ENCODE measurements around the gene KRTAP22-1. TPM values are rescaled to one million over a fixed set of nuclear protein-coding genes. Genes with fewer than 3 reads are reported as not detected.

Gene KRTAP22-1
- total and polyA plus RNA-seq, 2 of the 8 experiments (the other 6 are each of a cell fraction or from before 2014, with no cell fraction given), result not detected

- CTCF ChIA-PET (ENCODE audit: partially characterized antibody), result no interaction called here
These were observed 19.2 kb downstream of the KRTAP22-1 start for GRCh38 chr21:30620080-30620479.

More at GRCh38 chr21:30620080-30620479, 19.2 kb downstream of the KRTAP22-1 start:
- Histone ChIP-seq H3K27me3 (replicated peaks in 1 of 4; ENCODE audit: control insufficient read depth in 3 of 4, extremely low read depth in 1 of 4, insufficient read depth in 3 of 4, low read length in 3 of 4) (no peaks in the 10 kb centered on the region), H3K4me1 (replicated peaks in 1 of 4; ENCODE audit: control insufficient read depth in 3 of 4, insufficient read depth in 4 of 4, low read length in 3 of 4) (no peaks in the 10 kb centered on the region), H3K23ac (ENCODE audit: insufficient read length) (no peak overlapping the region), H3K4me3 (ENCODE audit: extremely low read depth in 1 of 4, insufficient read depth in 2 of 4, low read depth in 3 of 4, low read length in 4 of 4) (no peak overlapping the region), H3K4me2 (ENCODE audit: insufficient read depth in 1 of 2, low read depth in 2 of 2, low read length in 2 of 2) (no peak overlapping the region), H3K36me3 (ENCODE audit: control insufficient read depth in 2 of 4, insufficient read depth in 4 of 4, low read length in 3 of 4) (no peaks in the 10 kb centered on the region), H3K27ac (ENCODE audit: low read depth, low read length) (no peak overlapping the region), H4K20me1 (replicated peaks in 1 of 2; ENCODE audit: control insufficient read depth in 1 of 2, insufficient read depth in 2 of 2, low read length in 2 of 2) (no peaks in the 10 kb centered on the region), H2AK5ac (ENCODE audit: low read depth, low read length) (no peak overlapping the region), H2BK5ac (ENCODE audit: low read depth, low read length) (no peak overlapping the region), H3K23me2 (ENCODE audit: low read depth, low read length) (no peaks in the 10 kb centered on the region), H3K56ac (replicated peaks; ENCODE audit: insufficient read length, low read depth, low read length) (no peak overlapping the region), H2BK15ac (ENCODE audit: low read length) (no peak overlapping the region), H3K9me3 (ENCODE audit: insufficient read depth in 2 of 2, low read depth in 1 of 2, low read length in 1 of 2) (peaks cover 4 to 6% of the 10 kb centered on the region in 2 experiments), H3K79me1 (ENCODE audit: low read depth, low read length) (no peaks in the 10 kb centered on the region), H4K5ac (ENCODE audit: insufficient read length, low read depth, low read length) (no peak overlapping the region), H2AFZ (ENCODE audit: low read length) (no peak overlapping the region), H3K79me2 (ENCODE audit: control insufficient read depth in 1 of 2, insufficient read depth in 2 of 2, low read length in 2 of 2) (no peaks in the 10 kb centered on the region), H4K91ac (replicated peaks; ENCODE audit: insufficient read length, low read length) (no peak overlapping the region), H2BK120ac (replicated peaks; ENCODE audit: low read depth, low read length) (no peak overlapping the region), H2BK12ac (ENCODE audit: low read depth, low read length) (no peak overlapping the region), H2BK20ac (ENCODE audit: low read length) (no peak overlapping the region), H4K8ac (ENCODE audit: extremely low read depth, insufficient read depth, low read length) (no peak overlapping the region), H3K9ac (replicated peaks in 1 of 4; ENCODE audit: extremely low read depth in 1 of 4, low read depth in 3 of 4, low read length in 3 of 4) (no peak overlapping the region), H3K4ac (replicated peaks; ENCODE audit: insufficient read length, low read depth, low read length) (no peak overlapping the region), H3K18ac (ENCODE audit: extremely low read depth, low read length) (no peak overlapping the region), H3K14ac (ENCODE audit: insufficient read length) (no peak overlapping the region)
- DNase-seq (ENCODE audit: low read depth in 1 of 2, low spot score in 2 of 2) (no peak), FAIRE-seq (no peak)
- no peak for TF ChIP-seq TBP (IDR thresholded peaks at IDR 0.05; ENCODE audit: low read depth, low read length)
- no peak for TF ChIP-seq MAFK (IDR thresholded peaks at IDR 0.05; ENCODE audit: low read depth, low read length)
- POLR2A ChIA-PET (ENCODE audit: partially characterized antibody), result no interaction called here

Measured in H1 (cell line).